Endothelial cell (in vitro differentiated cells): ENCODE data around the gene SPOCK1. TPM values are rescaled to one million over a fixed set of nuclear protein-coding genes. Genes with fewer than 3 reads are reported as not detected.

ENCODE experiments used
- DNase-seq: peaks from one replicate; pipeline ENCODE4 v3.0.0; 2021; ENCODE audit warnings: low spot score
- H3K27ac Mint-ChIP-seq: one replicate; pipeline ENCODE4 v1.8.0; 2021; ENCODE audit warnings: mixed read lengths, inconsistent platforms; ENCODE audit not compliant: unreplicated experiment
- H3K27me3 Mint-ChIP-seq: one replicate; pipeline ENCODE4 v1.8.0; 2021; ENCODE audit warnings: mild to moderate bottlenecking, moderate library complexity, mixed read lengths, inconsistent platforms; ENCODE audit not compliant: unreplicated experiment
- H3K36me3 Mint-ChIP-seq: one replicate; pipeline ENCODE4 v1.8.0; 2021; ENCODE audit warnings: mild to moderate bottlenecking, low read depth, mixed read lengths, inconsistent platforms; ENCODE audit not compliant: unreplicated experiment
- H3K4me1 Mint-ChIP-seq: one replicate; pipeline ENCODE4 v1.8.0; 2021; ENCODE audit warnings: mild to moderate bottlenecking, mixed read lengths, inconsistent platforms; ENCODE audit not compliant: unreplicated experiment
- H3K4me3 Mint-ChIP-seq: one replicate; pipeline ENCODE4 v1.8.0; 2021; ENCODE audit warnings: mild to moderate bottlenecking, mixed read lengths, inconsistent platforms; ENCODE audit not compliant: unreplicated experiment
- H3K9me3 Mint-ChIP-seq: one replicate; pipeline ENCODE4 v1.8.0; 2021; ENCODE audit warnings: mixed read lengths, inconsistent platforms; ENCODE audit not compliant: unreplicated experiment
- total RNA-seq: library from RNA; stranded (reverse); fragmentation: NEBNext Ultra II Directional; extraction: Animal tissue kit (Norgen Biotek cat#: 25700); gene quantifications from one replicate; pipeline ENCODE4 v1.2.1, GENCODE V29; 2021; ENCODE audit not compliant: unreplicated experiment
- TF ChIP-seq, protein P1 (sequence below): fragments of 200-600 bp; sonication (generic); IDR thresholded peaks from one replicate; pipeline ENCODE4 v1.5.0; 2021; ENCODE audit warnings: antibody characterized with exemption; ENCODE audit not compliant: unreplicated experiment

Gene SPOCK1
- total RNA-seq, 1 donor from 2014 or later: 8.7 TPM

DNA sequence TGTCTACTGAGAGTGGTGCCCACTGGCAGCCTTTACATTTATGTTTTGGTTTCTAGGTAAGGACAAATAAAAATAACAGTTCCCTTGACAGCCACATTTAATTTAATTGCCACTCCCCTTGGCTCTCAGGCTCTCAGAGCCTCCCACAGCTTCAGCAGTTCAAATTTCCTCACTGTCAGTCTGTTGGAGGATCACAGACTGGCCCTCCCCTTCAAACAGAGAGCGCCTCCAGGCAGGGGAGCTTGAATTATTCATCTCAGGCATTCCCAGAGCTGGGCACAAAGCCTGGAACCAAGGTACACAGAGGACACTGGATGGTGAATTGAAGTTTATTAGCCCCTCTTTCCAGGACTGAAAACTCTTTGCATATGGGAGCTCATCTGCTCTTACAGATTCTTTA is 407.7 kb downstream of the SPOCK1 start:
- Mint-ChIP-seq H3K27me3 (peaks cover 2% of the 10 kb centered on the region), H3K4me1 (no peaks in the 10 kb centered on the region), H3K36me3 (no peaks in the 10 kb centered on the region), H3K9me3 (no peaks in the 10 kb centered on the region), H3K27ac (no peak overlapping the region), H3K4me3 (no peak overlapping the region)
- TF ChIP-seq, protein P1, sequence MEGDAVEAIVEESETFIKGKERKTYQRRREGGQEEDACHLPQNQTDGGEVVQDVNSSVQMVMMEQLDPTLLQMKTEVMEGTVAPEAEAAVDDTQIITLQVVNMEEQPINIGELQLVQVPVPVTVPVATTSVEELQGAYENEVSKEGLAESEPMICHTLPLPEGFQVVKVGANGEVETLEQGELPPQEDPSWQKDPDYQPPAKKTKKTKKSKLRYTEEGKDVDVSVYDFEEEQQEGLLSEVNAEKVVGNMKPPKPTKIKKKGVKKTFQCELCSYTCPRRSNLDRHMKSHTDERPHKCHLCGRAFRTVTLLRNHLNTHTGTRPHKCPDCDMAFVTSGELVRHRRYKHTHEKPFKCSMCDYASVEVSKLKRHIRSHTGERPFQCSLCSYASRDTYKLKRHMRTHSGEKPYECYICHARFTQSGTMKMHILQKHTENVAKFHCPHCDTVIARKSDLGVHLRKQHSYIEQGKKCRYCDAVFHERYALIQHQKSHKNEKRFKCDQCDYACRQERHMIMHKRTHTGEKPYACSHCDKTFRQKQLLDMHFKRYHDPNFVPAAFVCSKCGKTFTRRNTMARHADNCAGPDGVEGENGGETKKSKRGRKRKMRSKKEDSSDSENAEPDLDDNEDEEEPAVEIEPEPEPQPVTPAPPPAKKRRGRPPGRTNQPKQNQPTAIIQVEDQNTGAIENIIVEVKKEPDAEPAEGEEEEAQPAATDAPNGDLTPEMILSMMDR: no peak
- no peak for DNase-seq

GRCh38 chr5:137090721-137091120 is 408.4 kb downstream of the SPOCK1 start:
- H3K9me3 Mint-ChIP-seq: no peaks in the 10 kb centered on the region
- H3K27me3 Mint-ChIP-seq: peaks cover 2% of the 10 kb centered on the region
- no peak overlapping the region for H3K27ac Mint-ChIP-seq
- H3K4me1 Mint-ChIP-seq: no peaks in the 10 kb centered on the region
- DNase-seq: no peak
- TF ChIP-seq, protein P1: no peak
- no peak overlapping the region for H3K4me3 Mint-ChIP-seq
- no peaks in the 10 kb centered on the region for H3K36me3 Mint-ChIP-seq

GRCh38 chr5:137090151-137090550 is 409.0 kb downstream of the SPOCK1 start:
- Mint-ChIP-seq H3K27ac (no peak overlapping the region), H3K4me1 (no peaks in the 10 kb centered on the region), H3K27me3 (peaks cover 2% of the 10 kb centered on the region), H3K9me3 (no peaks in the 10 kb centered on the region), H3K4me3 (no peak overlapping the region), H3K36me3 (no peaks in the 10 kb centered on the region)
- TF ChIP-seq, protein P1: no peak
- DNase-seq: no peak

DNA sequence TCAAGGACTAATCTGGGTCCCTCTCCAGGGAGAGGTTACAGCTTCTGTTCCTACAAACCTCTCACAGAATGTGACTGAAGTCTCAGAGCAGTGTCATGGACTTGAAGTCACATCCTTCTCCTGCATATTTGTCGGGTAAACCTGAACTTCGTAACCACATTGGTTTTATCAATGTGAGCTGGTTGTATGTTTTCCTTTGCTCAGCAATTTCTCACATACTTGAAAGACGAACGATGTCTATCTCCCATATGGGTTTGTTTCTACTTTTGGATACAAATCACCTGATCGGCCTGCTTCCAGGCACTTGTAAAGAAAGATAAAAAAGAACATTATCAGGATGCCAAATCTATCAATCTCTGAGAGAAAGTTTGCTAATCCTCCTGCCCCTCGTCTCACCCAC is 411.0 kb downstream of the SPOCK1 start:
- DNase-seq: no peak
- Mint-ChIP-seq H3K36me3 (no peaks in the 10 kb centered on the region), H3K27ac (no peak overlapping the region), H3K4me3 (no peak overlapping the region), H3K27me3 (peaks cover 5% of the 10 kb centered on the region), H3K4me1 (no peaks in the 10 kb centered on the region), H3K9me3 (no peaks in the 10 kb centered on the region)
- TF ChIP-seq, protein P1: no peak

DNA sequence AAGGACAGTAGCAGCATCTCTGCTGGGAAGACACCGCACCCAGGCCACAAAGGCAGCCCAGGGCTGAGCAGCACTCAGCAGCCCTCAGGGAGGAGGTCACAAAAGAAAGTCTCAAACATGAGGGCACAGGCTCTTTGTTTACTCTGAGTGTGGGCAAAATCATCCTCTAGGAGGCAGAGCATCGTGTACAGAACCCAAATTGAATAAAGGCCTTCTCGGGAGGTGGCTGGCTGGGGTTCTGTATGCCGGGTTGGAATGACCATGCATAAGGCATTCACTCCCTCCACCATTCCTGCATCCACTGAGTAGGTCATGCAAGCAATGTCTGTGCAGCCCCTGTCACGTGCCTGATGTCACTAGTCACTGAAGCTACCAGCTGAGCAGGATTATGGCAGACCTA is 412.8 kb downstream of the SPOCK1 start:
- no peaks in the 10 kb centered on the region for H3K9me3 Mint-ChIP-seq
- H3K27ac Mint-ChIP-seq: no peak overlapping the region
- no peaks in the 10 kb centered on the region for H3K36me3 Mint-ChIP-seq
- H3K27me3 Mint-ChIP-seq: peaks cover 6% of the 10 kb centered on the region
- H3K4me1 Mint-ChIP-seq: no peaks in the 10 kb centered on the region
- H3K4me3 Mint-ChIP-seq: no peak overlapping the region
- TF ChIP-seq, protein P1: no peak
- no peak for DNase-seq
